ENCODE measurements around the gene TTR. TPM values are rescaled to one million over a fixed set of nuclear protein-coding genes. Genes with fewer than 3 reads are reported as not detected.

Gene TTR
- total and polyA plus RNA-seq, 9 of the 15 experiments (the other 6 are each of a cell fraction or from before 2014, with no cell fraction given): 0.17 to 0.53 TPM; not detected in 7

- Histone ChIP-seq H2AFZ (ENCODE audit: low read depth, low read length) (no peak overlapping the region), H3K9ac (ENCODE audit: insufficient read depth in 1 of 2, low read depth in 2 of 2, low read length in 2 of 2) (no peak overlapping the region), H3K4me3 (no peak overlapping the region), H3K27me3 (ENCODE audit: control insufficient read depth in 2 of 2, insufficient read depth in 2 of 2, low read length in 2 of 2) (peaks cover 3 to 8% of the 10 kb centered on the region in 2 experiments; a peak in 2 of 5 replicates), H3K9me3 (replicated peaks; ENCODE audit: control insufficient read depth, insufficient read depth, low read depth, low read length) (no peaks in the 10 kb centered on the region), H3K79me2 (ENCODE audit: control insufficient read depth, insufficient read depth, low read length) (no peaks in the 10 kb centered on the region), H3K27ac (ENCODE audit: extremely low read depth, low read depth, low read length) (no peak overlapping the region), H3K9me1 (ENCODE audit: control insufficient read depth, insufficient read depth, low read length) (no peaks in the 10 kb centered on the region), H3K4me2 (ENCODE audit: insufficient read depth, low read length) (no peak overlapping the region), H3K36me3 (ENCODE audit: control insufficient read depth, insufficient read depth, low read length) (no peaks in the 10 kb centered on the region), H4K20me1 (replicated peaks; ENCODE audit: control insufficient read depth, insufficient read depth, low read length) (no peaks in the 10 kb centered on the region), H3K4me1 (replicated peaks in 1 of 2; ENCODE audit: control insufficient read depth in 2 of 2, insufficient read depth in 2 of 2, low read length in 2 of 2) (no peaks in the 10 kb centered on the region)
- intact Hi-C loops (cut with micrococcal nuclease) (loop anchor here (5.0 kb wide), 1 partner anchor 552 kb away; no protein-coding TSS in a partner anchor), in situ Hi-C loops (cut with MboI) (loop anchor here (10.0 kb wide), 1 partner anchor 270 kb away; no protein-coding TSS in a partner anchor)
- WGBS (ENCODE audit: insufficient coverage, low coverage, missing lambda C conversion rate): 9% methylated on average over 5 of the region's 5 CpGs
- ChIA-PET POLR2A (no interaction called here), CTCF (ENCODE audit: low intra/inter-chr PET ratio) (interaction anchor here (0.5 to 2.6 kb wide), 2 partner anchors 265 to 537 kb away, joined by 3 to 13 read pairs; partner anchors contain the start of gene RNF138)
- BruUV-seq (replicated peaks): no TSS peak
- ATAC-seq (no peak), FAIRE-seq (no peak), DNase-seq (ENCODE audit: extremely low read depth in 1 of 4, low spot score in 3 of 4) (no peak)
- TF ChIP-seq ZBTB9 (CRISPR knock-in tag; IDR thresholded peaks at IDR 0.05): no peak
- TF ChIP-seq ZNF639 (CRISPR knock-in tag; conservative IDR thresholded peaks at IDR 0.05 in 1 of 2, IDR thresholded peaks at IDR 0.05 in 1 of 2): no peak
- TF ChIP-seq ZNF175 (CRISPR knock-in tag; IDR thresholded peaks at IDR 0.05; ENCODE audit: low read depth): no peak
Observed at GRCh38 chr18:31554776-31555175, 36.9 kb upstream of the TTR start.
